Hematopoietic multipotent progenitor cell treated with erythropoietin and hydrocortisone succinate and interleukin-3 and kit ligand, for 15 days (in vitro differentiated cells): Measurements from ENCODE around the gene KDM1A.
A peak's percentile ranks its signal among the peaks of the same experiment; 100 is the strongest.
"Not testable (repeated sequence)": the region's sequence is repeated elsewhere in the genome, so short reads cannot be mapped to it uniquely, and the experiment has no call there.

Experiments
- DNase-seq: peaks from one replicate; pipeline ENCODE4 v3.0.0-alpha.2; 2015; ENCODE audit warnings: low spot score

The KDM1A gene

GRCh38 chr1:23019094-23019862 is at the start of gene KDM1A:
Gene KDM1A (plus strand): TSS chr1:23019468. CDS start chr1:23019597, 129 bp downstream.
- DNase-seq = peak; percentile 94

- no peak for DNase-seq
Measured at GRCh38 chr1:22970096-22970495, 49.2 kb upstream of the KDM1A start.

GRCh38 chr1:22971161-22971560 is 48.1 kb upstream of the KDM1A start:
- DNase-seq = no peak

- DNase-seq = no peak
Measured at GRCh38 chr1:22971611-22972405, 47.5 kb upstream of the KDM1A start.

- no peak for DNase-seq
Measured at GRCh38 chr1:22972760-22973159, 46.5 kb upstream of the KDM1A start, which contains the start of gene LACTBL1. Gene LACTBL1 (minus strand): TSS chr1:22972866. CDS start chr1:22972316, 550 bp downstream.

DNA sequence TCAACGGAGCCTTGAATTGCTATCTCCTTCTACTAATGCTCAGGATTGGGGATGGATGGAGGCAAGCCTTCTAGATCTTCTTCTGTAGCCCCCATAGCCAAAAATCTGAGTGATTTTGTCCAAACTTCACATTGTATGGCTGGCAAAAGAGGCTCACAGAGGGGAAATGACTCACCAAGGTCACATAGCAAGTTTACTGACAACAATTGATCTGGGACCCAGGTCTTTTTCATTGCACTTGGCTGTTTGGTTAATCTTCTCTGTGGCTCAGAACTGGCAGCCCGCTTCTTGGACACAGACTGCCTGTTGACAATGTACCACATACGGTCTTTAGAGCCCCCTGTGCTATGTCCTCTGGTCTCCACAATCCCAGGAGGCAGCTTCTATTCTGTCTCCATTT is 43.6 kb upstream of the KDM1A start:
- DNase-seq = no peak

DNA sequence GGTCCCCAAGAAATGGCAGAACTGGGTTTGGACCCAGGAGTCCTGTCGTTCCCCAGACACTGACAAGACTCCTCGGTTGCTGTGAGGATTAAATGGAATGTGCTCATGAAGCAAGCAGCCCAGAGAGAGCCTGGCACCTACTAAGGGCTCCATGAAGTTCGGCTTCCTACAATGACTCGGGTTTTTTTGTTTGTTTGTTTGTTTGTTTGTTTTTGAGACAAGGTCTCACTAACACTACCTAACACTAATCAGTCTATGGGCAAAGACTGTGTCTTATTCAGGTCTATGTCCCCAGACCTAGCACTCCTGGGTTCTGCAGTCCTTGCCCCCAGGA is 43.2 kb upstream of the KDM1A start:
- DNase-seq = no peak

GRCh38 chr1:22976461-22977243 is 42.6 kb upstream of the KDM1A start:
- peak; percentile 46 for DNase-seq

GRCh38 chr1:22978299-22978698 is 41.0 kb upstream of the KDM1A start:
- no peak for DNase-seq

GRCh38 chr1:22980471-22980790 is 38.8 kb upstream of the KDM1A start:
- not testable (repeated sequence) for DNase-seq

GRCh38 chr1:22983944-22984343 is 35.3 kb upstream of the KDM1A start:
- no peak for DNase-seq

DNA sequence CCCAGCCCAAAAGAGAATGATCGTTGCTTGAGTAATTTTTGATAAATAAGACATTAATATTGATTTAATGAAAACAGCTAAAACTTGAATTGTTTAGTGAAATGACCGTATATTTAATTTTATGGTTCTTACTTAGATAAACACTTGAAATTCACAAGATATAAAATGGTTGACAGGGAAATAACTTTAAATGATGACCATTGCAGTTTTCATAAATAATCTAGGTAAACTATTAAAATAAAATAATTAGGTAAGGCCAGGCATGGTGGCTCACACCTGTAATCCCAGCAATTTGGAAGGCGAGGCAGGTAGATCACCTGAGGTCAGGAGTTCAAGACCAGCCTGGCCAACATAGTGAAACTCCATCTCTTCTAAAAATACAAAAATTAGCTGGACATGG is 26.9 kb upstream of the KDM1A start:
- DNase-seq = not testable (repeated sequence)

DNA sequence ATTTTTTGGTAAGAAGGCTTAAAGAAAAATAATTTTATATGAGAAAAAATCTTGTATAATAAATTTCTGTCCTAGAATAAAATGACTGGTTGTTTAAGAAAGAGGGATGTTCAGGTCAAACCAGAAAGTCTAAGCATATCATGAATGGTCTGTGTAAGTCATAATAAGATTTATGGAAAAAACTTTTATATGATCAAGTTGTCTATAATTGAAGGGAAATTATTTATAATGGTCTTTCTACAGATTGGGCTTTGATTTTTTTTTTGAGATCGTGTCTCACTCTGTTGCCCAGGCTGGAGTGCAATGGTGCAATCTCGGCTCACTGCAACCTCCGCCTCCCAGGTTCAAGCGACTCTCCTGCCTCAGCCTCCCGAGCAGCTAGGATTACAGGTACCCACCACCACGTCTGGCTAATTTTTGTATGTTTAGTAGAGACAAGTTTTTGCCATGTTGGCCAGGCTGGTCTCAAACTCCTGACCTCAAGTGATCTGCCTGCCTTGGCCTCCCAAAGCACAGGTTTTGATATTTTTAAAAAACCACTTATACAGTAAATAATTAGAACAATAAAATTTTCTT is 26.0 kb upstream of the KDM1A start:
- DNase-seq = not testable (repeated sequence)

DNA sequence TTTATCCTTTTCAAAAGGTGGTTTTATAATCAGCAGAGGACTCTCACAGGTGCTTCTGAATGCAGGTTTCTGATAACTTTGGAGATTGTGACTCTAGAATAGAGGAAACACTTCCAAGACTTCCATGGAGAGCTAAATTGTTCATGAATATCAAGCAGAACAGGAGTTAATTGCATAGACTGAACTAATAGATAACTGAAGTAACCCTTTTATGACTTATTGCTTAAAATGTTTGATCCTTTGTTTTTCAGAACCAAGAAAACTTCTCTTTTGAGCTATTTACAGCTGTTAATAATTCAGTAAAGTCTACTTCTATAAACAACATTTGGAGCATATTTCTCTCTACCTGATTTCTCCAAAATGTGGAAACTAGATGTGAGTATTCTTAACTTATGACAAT is 23.5 kb upstream of the KDM1A start:
- DNase-seq = no peak

DNA sequence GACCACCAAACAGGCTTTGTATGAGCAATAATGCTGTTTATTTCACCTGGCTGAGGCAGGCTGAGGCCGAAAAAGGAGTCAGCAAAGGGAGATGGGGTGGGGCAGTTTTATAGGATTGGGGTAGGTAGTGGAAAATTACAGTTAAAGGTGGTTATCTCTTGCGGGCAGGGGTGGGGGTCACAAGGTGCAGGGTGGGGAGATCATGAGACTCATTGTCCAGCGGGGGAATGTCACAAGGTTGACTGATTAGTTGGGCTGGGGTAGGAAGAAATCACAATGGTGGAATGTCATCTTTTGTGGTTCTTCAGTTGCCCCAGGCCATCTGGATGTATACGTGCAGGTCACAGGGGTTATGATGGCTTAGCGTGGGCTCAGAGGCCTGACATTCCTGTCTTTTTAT is 21.7 kb upstream of the KDM1A start:
- DNase-seq = not testable (repeated sequence)

DNA sequence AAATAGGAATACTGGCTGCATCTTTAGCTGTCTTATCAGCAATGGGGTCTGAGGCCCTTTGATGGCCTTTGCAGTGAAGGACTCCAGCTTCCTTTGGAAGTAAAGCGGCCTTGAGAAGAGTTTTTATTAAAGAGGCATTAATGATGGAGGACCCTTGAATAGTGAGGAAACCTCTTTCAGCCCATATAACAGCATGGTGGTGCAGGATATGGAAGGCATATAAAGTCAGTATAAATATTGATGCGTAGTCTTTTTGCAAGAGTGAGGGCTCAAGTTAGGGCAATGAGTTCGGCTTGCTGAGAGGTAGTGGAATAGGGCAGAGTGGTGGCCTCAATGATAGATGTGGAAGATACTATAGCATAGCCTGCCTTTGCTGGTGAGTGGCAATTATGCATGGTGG is 19.1 kb upstream of the KDM1A start:
- not testable (repeated sequence) for DNase-seq

DNA sequence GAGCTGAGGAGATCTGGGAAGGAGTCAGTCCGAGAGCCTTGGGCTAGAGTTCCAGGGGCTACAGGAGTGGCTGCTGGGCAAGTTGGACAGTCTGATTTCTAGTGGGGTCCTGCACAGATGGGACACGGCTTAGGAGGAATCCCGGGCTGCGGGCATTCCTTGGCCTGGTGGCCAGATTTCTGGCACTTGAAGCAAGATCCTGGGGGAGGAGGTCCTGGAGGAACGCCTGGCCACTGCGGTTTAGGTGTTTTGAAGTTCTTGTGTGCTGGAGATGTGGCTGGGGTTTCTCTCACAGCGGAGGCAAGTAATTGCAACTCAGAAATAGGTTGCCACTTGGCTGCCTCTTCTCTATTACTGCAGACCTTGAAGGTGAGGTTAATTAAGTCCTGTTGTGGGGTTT is 17.1 kb upstream of the KDM1A start:
- DNase-seq = not testable (repeated sequence)

- no peak for DNase-seq
Measured at GRCh38 chr1:23004112-23004511, 15.2 kb upstream of the KDM1A start.

GRCh38 chr1:23004769-23005168 is 14.5 kb upstream of the KDM1A start:
- DNase-seq = not testable (repeated sequence)

DNA sequence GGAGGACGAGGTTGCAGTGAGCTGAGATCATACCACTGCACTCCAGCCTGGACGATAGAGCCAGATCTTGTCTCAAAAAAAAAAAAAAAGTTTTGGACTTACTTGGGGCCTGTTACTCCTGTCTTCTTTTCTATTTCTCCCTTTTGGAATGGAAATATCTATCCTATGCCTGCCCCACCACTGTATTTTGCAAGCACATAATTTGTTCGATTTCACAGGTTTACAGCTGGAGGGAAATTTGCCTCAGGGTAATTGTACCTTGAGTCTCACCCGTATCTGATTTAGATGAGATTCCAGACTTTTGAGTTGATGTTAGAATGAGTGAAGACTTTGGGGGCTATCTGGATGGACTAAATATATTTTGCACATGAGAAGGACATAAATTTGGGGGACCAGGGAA is 12.2 kb upstream of the KDM1A start:
- DNase-seq = no peak

- DNase-seq = no peak
Measured at GRCh38 chr1:23008901-23009300, 10.4 kb upstream of the KDM1A start.

DNA sequence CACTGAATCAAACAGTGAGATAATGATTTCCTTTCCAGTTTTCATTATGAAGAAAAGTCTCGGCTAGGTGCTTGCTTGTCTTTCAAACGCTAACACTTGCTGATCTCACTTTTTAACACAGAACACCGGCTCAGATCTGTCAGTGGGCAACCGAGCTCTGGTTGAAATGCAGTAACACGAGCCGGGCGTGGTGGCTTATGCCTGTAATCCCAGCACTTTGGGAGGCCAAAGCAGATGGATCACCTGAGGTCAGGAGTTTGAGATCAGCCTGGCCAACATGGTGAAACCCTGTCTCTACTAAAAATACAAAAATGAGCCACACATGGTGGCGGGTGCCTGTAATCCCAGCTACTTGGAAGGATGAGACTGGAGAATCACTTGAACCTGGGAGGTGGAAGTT is 9.2 kb upstream of the KDM1A start:
- DNase-seq = not testable (repeated sequence)
